SU-DHL-6 (cell line): ENCODE data around the gene TC2N.

Source experiments
- CTCF ChIP-seq: fragments of 200-600 bp; sonication (generic); IDR thresholded peaks from one replicate; pipeline ENCODE4 v1.5.1; 2017; ENCODE audit warnings: antibody characterized with exemption, mild to moderate bottlenecking, low read length, moderate library complexity; ENCODE audit not compliant: insufficient read depth, poor library complexity, severe bottlenecking
- EZH2phosphoT487 ChIP-seq: fragments of 200-600 bp; sonication (generic), shearing (Covaris generic); conservative IDR thresholded peaks from 2 replicates; pipeline ENCODE4 v1.6.1; 2018; ENCODE audit warnings: mild to moderate bottlenecking, antibody characterized with exemption, low read length, moderate library complexity, mixed read lengths

GRCh38 chr14:91888641-91889476 is 21.5 kb upstream of the TC2N start:
- TF ChIP-seq CTCF (no peak), EZH2phosphoT487 (no peak)
